GM10248 (cell line): ENCODE results near the gene UBE2E2.
A peak's percentile ranks its signal among the peaks of the same experiment; 100 is the strongest.

Experiments
- CTCF ChIA-PET: fragments of 300-600 bp; sonication (Branson Sonifier 250); formaldehyde crosslinking; extraction: SDS; loops from one replicate; lab custom pipeline; 2021; ENCODE audit warnings: antibody characterized with exemption; lab: Yijun Ruan, JAX
- POLR2A ChIA-PET: fragments of 350-650 bp; sonication (Branson Sonifier 250); formaldehyde crosslinking; extraction: SDS; loops from one replicate; lab custom pipeline; 2020; ENCODE audit warnings: antibody characterized with exemption; lab: Yijun Ruan, JAX
- DNase-seq: peaks from one replicate; pipeline ENCODE4 v3.0.0; 2012; ENCODE audit errors: extremely low spot score
- CTCF ChIP-seq: IDR thresholded peaks from 2 replicates; pipeline ENCODE4 v1.5.1; 2012; ENCODE audit warnings: mild to moderate bottlenecking, low read depth; ENCODE audit errors: extremely low read depth, missing control alignments, control extremely low read depth

The UBE2E2 gene

GRCh38 chr3:23475446-23475845 is 272.3 kb downstream of the UBE2E2 start:
- DNase-seq = no peak
- ChIA-PET POLR2A (no interaction called here), CTCF (interaction anchor here (1.8 kb wide), 1 partner anchor 16 kb away, joined by 6 read pairs; no protein-coding TSS in a partner anchor)
- TF ChIP-seq CTCF = no peak

GRCh38 chr3:23479026-23479425 is 275.9 kb downstream of the UBE2E2 start:
- DNase-seq = no peak
- TF ChIP-seq CTCF = no peak
- ChIA-PET POLR2A (no interaction called here), CTCF (interaction anchor here (1.0 to 1.4 kb wide), 5 partner anchors 8 to 23 kb away, joined by 3 to 4 read pairs (median 3); no protein-coding TSS in a partner anchor)

DNA sequence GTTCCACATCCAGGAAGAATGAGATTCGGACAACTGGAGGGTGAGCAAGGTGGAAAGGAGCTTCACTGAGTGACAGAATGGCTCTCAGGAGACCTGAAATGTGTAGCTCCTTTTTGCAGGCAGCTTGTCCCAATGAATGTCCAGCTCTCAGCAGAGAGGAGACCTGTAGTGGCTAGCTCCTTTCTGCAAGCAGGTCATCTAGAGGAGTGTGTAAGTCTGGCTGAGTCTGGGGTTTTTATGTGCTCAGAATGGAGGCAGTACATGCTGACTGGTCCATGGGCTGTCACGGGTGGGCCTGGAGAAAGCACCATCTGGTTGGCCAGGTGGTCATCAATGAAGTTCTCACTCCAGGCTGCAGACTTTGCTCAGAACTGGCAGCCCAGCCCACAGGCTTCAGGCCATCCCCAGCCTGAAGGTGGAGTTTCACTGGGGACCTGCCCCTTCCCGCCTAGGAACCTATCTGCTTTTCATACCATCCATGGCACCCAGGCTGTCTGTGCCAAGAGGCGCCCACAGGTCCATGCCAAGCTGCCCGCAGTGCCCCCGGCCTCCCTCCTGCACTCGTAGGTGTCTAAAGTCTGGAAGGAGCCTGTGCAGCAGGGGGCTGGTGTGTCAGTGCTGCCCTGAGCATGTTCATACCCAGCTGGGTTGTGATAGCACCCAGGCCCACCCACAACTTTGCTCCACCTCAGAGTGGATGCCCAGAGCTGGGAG is 276.6 kb downstream of the UBE2E2 start:
- no peak for DNase-seq
- no peak for TF ChIP-seq CTCF
- ChIA-PET POLR2A (no interaction called here), CTCF (interaction anchor here (1.0 to 1.4 kb wide), 5 partner anchors 9 to 24 kb away, joined by 3 to 4 read pairs (median 3); no protein-coding TSS in a partner anchor)

GRCh38 chr3:23480329-23480714 is 277.2 kb downstream of the UBE2E2 start:
- ChIA-PET CTCF (no interaction called here), POLR2A (no interaction called here)
- no peak for TF ChIP-seq CTCF
- no peak for DNase-seq

DNA sequence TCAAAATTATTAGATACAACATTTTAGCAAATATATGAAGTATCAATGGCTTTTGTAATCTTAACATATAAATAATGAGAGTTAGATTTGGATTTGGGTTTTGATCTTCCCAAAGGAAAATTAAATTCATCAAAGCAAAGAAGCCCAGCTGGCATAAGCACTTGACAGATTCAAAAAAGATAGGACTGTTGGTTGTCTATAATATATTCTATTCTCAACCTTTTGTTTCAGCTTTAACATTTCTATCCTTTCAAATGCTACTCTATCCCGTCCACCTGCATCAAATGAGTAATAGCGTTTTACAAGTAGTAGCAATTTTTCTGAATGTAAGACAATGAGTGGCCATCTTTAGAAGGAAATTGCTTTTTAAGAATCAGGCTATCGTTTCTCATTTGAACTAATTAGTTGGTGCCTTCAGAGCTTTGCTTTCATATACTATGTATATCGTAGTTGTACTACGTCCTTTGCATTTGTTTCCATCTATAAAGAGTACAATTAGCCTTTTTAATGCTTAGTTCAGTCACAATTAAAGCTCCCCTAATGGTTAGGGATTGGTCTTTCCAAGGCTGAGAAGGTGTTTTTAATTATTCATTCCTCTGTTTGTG is 278.0 kb downstream of the UBE2E2 start:
- CTCF ChIA-PET = interaction anchor here (1.1 kb wide), 2 partner anchors 11 to 16 kb away, joined by 3 to 4 read pairs; no protein-coding TSS in a partner anchor
- TF ChIP-seq CTCF = no peak
- DNase-seq = no peak
- POLR2A ChIA-PET = no interaction called here

DNA sequence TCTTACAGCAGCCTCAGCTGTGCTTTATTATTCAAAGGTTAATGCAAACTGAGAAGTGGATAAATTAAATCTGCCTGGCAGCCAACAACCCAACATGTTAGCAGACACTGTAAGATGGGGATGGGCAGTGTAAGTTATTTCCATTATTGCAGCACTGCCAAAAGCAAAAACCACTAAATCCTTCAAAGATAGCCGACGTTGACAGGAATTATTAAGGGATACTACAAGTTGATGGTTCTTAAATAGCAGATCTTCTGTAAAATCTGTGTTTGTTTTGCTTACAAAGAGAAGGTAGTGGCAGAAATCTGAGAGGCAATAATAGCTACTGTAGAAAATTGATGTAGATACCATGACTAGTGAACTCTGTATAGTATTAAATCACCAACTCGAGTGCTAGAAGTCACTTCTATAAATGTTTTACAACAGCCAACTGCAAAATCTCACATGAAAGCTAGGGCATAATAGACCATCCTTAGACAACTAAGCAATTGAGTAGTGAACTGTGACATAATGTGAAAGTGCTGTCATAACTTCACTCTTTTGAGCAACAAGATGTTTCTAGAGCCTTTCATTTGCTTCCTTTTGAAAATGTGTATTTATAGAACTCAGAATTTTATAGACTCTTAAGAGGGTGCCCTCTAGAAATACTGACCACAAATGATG is 278.6 kb downstream of the UBE2E2 start:
- no peak for TF ChIP-seq CTCF
- ChIA-PET POLR2A (no interaction called here), CTCF (interaction anchor here (1.1 kb wide), 2 partner anchors 10 to 17 kb away, joined by 3 to 4 read pairs; no protein-coding TSS in a partner anchor)
- DNase-seq = peak; percentile 14
